Activated T-cell treated with anti-CD3 and anti-CD28 coated beads, Interleukin-2, amount 50 U/mL, for 24 hours (primary cell): ENCODE data around the gene TTC23.

Source experiments
- DNase-seq: peaks from one replicate; pipeline ENCODE4 v3.0.0-alpha.2; 2020
- H3K27ac Mint-ChIP-seq: 2 replicates; pipeline ENCODE4 v1.8.0; 2020; ENCODE audit warnings: mild to moderate bottlenecking, mixed read lengths
- H3K27me3 Mint-ChIP-seq: 2 replicates; pipeline ENCODE4 v1.8.0; 2020; ENCODE audit warnings: mixed read lengths
- H3K36me3 Mint-ChIP-seq: 2 replicates; pipeline ENCODE4 v1.8.0; 2020; ENCODE audit warnings: low read depth, mixed read lengths
- H3K4me1 Mint-ChIP-seq: 2 replicates; pipeline ENCODE4 v1.8.0; 2020; ENCODE audit warnings: low read depth, mixed read lengths
- H3K4me3 Mint-ChIP-seq: 2 replicates; pipeline ENCODE4 v1.8.0; 2020; ENCODE audit warnings: mild to moderate bottlenecking, moderate library complexity, mixed read lengths
- H3K9me3 Mint-ChIP-seq: 2 replicates; pipeline ENCODE4 v1.8.0; 2020; ENCODE audit warnings: mixed read lengths

TTC23 gene

DNA sequence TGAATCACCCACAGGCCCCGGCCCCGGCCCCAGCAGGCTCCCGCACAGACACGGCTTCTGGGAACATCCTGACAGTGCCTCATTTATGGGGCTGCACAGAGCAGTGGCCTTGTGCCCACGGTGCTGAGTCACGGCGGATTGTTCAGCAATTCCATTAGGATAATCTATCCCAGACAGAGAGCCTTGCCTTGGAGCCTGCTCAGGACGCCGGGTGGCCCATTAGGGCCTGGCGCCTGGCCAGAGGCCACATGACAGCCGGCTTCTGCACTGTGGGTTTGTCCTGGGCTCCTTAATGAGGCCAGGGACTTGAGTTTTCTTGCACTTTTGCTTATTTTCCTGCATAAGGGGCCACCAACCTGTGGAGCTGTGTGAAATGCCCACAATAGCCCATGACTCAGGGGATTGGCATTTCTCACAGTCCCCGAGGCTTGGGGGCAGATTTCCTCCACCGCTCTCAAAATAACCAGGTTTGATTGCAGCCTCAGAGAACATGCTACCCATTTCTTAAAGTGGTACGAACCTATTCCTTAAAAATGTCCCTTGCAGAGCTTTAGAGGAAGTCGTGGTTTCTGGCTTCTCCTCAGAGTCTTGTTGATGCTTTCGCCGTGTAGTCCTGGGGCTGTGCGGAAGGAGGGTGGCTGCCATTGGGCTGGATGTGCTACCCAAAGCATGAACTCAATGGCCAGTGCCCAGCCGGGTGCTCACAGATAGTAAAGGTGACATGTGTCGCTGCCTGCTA lies 125.5 kb downstream of the TTC23 start:
- no peak for DNase-seq
- H3K9me3 Mint-ChIP-seq: no peaks in the 10 kb centered on the region
- no peaks in the 10 kb centered on the region for H3K4me1 Mint-ChIP-seq
- H3K36me3 Mint-ChIP-seq: no peaks in the 10 kb centered on the region
- H3K4me3 Mint-ChIP-seq: no peak overlapping the region
- H3K27me3 Mint-ChIP-seq: no peaks in the 10 kb centered on the region
- no peak overlapping the region for H3K27ac Mint-ChIP-seq

DNA sequence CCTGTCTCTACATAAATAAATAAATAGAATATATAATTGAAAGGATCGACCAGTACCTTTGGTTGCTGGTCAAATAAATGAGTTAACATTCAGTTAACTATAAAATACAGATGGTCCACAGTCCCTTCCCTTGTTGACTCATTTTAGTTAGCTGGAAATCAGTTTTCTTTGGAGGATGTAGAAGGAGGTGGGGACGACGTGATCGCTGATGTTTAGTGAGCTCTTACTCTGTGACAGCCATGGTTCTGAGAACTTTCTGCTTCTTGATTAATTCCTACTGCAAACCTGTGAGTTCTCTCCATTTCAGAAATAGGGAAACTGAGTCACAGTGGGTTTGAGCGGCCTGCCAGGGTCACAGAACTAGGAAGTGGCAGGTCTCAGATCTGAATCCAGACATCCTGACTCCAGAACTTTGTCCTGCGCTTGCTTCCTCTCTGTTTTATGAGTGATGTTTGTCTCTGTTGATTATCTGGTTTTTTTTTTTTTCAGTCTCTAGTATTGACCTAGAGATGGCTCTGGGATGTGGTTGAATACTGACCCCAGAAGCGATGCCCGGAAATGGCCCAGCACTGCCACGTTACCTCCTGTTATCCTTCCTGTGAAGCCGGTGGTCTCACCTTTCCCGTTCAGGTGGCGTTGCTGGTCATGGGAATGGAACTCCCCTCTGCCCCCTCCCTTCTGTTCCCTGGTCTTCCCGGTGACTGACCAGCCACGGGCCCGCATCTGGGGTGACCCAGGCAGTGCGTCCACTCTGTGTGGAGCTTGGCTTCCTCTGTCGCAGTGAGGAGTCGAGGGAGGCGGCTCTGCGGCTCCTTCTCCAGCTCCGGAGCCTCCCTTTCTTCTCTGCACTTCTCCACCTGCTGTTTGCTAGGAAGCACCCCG lies 126.3 kb downstream of the TTC23 start:
- H3K27me3 Mint-ChIP-seq: no peaks in the 10 kb centered on the region
- no peaks in the 10 kb centered on the region for H3K36me3 Mint-ChIP-seq
- no peak overlapping the region for H3K27ac Mint-ChIP-seq
- H3K9me3 Mint-ChIP-seq: no peaks in the 10 kb centered on the region
- no peak overlapping the region for H3K4me3 Mint-ChIP-seq
- no peaks in the 10 kb centered on the region for H3K4me1 Mint-ChIP-seq
- DNase-seq: no peak

DNA sequence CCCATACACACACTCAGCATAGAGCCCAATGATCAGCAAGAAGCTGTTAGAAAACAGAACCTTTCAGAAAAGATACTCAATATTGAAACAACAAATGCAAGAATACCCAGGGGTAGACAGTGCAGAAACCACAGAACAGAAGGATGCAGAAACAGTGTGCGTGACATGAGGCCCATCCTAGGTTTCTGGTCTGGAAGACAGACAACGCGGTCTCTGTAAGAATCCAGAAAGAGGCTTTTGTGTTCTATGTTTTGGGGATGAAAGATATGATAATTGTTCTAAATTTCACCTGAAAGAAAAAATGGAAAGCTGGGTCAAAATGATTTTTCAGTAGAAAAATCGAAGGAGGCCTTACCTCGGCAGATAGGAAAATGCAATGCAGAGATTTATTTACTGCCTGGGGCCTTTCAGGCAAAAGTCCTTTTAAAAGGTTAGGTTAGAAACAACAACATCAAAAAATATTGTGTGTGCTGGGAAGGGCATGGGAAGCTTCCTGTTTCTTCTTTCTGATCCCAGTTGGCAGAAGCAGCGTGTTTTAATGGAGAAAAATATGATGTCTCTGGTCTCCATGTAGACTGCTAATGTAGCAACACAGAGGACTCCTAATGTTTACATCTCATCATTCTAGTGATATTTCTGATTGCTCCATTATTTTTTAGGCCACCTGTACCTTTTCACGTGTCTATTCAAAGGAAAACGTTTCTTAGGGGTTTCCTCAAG lies 127.5 kb downstream of the TTC23 start:
- no peaks in the 10 kb centered on the region for H3K9me3 Mint-ChIP-seq
- no peak for DNase-seq
- no peak overlapping the region for H3K27ac Mint-ChIP-seq
- no peaks in the 10 kb centered on the region for H3K36me3 Mint-ChIP-seq
- no peak overlapping the region for H3K4me3 Mint-ChIP-seq
- no peaks in the 10 kb centered on the region for H3K27me3 Mint-ChIP-seq
- H3K4me1 Mint-ChIP-seq: no peaks in the 10 kb centered on the region

DNA sequence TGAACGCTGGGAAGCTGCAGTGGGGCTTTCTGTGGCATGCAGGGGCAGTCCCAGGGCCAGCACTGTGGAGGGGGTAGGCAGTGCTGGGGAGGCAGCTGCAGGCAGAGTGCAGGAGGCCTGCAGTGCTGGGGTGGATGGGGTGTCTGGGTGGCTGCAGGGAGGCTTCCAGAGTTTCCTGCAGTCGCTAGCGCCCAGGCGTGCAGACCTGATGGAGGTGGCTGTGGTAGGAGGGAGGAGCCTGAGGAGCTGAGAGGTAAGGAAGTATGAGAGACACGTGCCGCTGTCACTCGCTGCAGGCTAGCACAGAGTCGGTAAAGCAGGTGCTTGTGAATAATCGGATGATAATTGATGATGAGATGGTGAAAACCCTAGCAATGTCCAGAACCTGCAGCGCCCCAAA lies 128.2 kb downstream of the TTC23 start:
- H3K36me3 Mint-ChIP-seq: no peaks in the 10 kb centered on the region
- H3K27ac Mint-ChIP-seq: no peak overlapping the region
- H3K9me3 Mint-ChIP-seq: no peaks in the 10 kb centered on the region
- H3K27me3 Mint-ChIP-seq: no peaks in the 10 kb centered on the region
- no peak overlapping the region for H3K4me3 Mint-ChIP-seq
- DNase-seq: no peak
- H3K4me1 Mint-ChIP-seq: no peaks in the 10 kb centered on the region

DNA sequence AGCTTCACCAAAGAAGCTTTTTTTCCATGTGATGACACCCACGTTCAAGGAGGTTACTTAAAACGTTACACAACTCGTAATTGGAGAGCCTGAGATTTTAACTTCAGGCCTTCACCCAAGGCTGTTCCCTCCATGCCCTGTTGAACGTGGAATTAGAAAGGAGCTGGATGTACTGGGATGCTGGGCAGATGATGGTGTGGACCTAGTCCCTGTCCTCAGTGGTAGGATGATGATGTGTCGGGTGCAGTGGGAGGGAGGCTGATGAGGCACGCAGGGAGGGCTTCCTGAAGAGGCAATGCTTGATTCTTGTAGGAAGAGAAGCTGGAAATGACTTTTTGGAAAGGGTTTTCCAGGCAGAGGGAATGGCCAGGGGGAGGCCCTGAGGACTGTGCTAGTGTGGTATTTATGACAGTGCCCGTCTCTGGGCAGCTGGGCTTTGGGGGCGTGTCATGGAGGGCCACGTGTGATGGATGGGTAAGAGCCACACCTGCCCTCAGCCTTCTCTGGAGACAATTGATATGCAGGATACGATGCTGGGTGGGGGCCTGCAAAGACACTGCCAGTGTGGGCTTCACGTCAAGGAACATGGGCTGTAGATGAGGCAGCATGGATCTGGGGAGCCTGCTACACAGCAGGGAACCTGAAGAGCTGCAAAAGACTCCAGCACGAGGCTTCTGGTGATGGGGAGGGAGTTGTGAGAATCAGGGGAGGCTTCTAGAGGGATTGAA lies 129.2 kb downstream of the TTC23 start:
- Mint-ChIP-seq H3K4me1 (no peaks in the 10 kb centered on the region), H3K4me3 (no peak overlapping the region), H3K36me3 (no peaks in the 10 kb centered on the region), H3K27ac (no peak overlapping the region), H3K9me3 (no peaks in the 10 kb centered on the region), H3K27me3 (no peaks in the 10 kb centered on the region)
- DNase-seq: no peak

DNA sequence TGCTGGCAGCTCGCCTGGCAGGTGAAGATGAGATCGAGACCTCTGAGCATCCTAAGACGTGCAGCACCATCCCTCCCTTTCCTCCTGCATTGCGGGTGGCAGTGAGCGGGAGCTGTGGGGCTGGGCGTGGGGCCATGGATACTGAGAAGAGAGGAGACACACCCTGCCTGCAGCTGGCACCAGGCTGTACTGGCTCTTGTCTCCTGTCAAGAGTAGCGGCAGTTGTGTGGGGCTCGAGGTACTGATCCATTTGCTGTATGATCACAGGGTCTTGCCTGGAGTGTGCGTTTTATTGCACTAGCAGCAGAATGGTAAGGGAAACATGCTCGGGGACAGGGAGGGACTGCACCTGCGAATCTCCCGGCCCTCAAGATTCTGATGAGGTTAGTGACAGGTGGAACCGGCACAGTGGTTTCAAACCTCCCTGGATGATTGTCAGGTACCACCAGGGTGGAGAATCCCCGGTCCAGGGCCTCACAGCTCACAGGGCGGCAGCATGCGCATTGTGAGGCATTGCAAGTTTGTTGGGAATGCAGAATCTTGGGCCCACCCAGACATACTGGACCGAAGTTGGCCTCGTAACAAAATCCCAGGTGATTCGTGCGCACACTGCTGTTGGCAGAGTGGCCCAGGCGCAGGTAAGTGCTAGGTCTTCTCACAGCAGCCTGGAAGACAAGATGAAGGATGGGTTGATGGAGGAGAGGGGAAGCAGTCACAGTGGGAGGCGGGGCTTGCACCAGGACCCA lies 130.4 kb downstream of the TTC23 start:
- DNase-seq: no peak
- no peak overlapping the region for H3K4me3 Mint-ChIP-seq
- no peaks in the 10 kb centered on the region for H3K4me1 Mint-ChIP-seq
- H3K9me3 Mint-ChIP-seq: no peaks in the 10 kb centered on the region
- no peaks in the 10 kb centered on the region for H3K36me3 Mint-ChIP-seq
- no peak overlapping the region for H3K27ac Mint-ChIP-seq
- no peaks in the 10 kb centered on the region for H3K27me3 Mint-ChIP-seq

GRCh38 chr15:99118258-99118632 lies 131.1 kb downstream of the TTC23 start:
- H3K36me3 Mint-ChIP-seq: no peaks in the 10 kb centered on the region
- H3K4me1 Mint-ChIP-seq: no peaks in the 10 kb centered on the region
- no peaks in the 10 kb centered on the region for H3K27me3 Mint-ChIP-seq

GRCh38 chr15:99117563-99118257 lies 131.7 kb downstream of the TTC23 start:
- Mint-ChIP-seq H3K27me3 (no peaks in the 10 kb centered on the region), H3K4me3 (no peak overlapping the region), H3K36me3 (no peaks in the 10 kb centered on the region), H3K27ac (no peak overlapping the region), H3K4me1 (no peaks in the 10 kb centered on the region), H3K9me3 (no peaks in the 10 kb centered on the region)
- DNase-seq: no peak

More at GRCh38 chr15:99118258-99118632, 131.1 kb downstream of the TTC23 start:
- no peaks in the 10 kb centered on the region for H3K9me3 Mint-ChIP-seq
- DNase-seq: no peak
- no peak overlapping the region for H3K4me3 Mint-ChIP-seq
- H3K27ac Mint-ChIP-seq: no peak overlapping the region

DNA sequence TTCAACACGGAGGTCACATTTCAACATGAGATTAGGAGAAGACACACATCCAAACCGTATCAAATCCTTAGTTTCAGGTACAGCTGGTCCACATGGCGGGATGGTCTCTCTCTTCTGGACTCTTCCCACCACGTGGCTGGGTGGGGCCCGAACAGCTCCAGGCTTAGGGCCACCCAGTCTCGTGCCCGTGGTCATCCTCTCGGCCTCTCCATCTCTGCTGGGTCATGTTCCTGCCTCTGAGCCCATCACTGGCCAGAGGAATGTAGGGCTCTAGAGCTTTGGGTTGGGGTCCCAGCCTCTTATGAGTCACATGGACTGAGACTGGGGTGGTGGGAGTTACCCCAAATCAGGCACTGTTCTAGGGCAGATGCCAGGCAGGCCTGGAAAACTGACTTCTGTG lies 132.3 kb downstream of the TTC23 start:
- Mint-ChIP-seq H3K27me3 (no peaks in the 10 kb centered on the region), H3K4me1 (no peaks in the 10 kb centered on the region), H3K36me3 (no peaks in the 10 kb centered on the region), H3K9me3 (no peaks in the 10 kb centered on the region), H3K27ac (no peak overlapping the region), H3K4me3 (no peak overlapping the region)
- DNase-seq: no peak

DNA sequence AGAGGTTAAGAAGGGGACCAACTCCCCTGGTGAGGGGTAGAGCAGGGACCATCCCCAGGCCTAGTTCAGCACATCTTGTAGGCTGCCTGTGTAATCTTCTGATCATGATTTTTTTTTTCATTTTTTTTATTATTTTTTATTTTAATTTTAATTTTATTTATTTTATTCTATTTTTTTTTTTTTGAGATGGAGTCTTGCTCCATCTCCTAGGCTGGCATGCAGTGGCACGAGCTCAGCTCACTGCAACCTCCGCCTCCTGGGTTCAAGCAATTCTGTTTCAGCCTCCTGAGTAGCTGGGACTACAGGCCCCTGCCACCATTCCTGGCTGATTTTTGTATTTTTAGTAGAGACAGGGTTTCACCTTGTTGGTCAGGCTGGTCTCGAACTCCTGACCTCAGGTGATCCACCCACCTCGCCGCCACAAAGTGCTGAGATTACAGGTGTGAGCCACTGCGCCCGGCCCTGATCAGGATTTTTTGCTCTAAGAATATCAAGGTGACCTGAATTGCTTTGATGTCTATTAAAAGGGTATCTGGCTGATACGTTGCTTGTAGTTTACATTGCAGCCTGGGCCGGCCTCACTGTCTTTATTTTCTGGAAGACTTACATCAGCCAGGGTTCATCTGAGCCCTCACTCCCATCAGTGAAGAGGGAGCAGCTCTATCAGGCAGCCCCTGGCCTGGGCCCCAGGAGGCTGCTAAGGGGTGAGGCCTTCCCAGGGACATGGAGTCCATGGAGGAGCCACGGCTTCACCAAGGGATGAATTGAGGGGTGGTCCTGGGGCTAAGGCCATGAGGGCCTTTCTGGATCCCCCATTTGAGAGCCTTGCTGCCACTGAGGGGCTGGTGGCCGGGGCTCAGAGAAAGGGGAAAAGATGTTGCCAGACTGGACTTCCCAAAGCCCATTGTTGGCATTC lies 133.8 kb downstream of the TTC23 start:
- Mint-ChIP-seq H3K27me3 (no peaks in the 10 kb centered on the region), H3K4me3 (no peak overlapping the region)

DNA sequence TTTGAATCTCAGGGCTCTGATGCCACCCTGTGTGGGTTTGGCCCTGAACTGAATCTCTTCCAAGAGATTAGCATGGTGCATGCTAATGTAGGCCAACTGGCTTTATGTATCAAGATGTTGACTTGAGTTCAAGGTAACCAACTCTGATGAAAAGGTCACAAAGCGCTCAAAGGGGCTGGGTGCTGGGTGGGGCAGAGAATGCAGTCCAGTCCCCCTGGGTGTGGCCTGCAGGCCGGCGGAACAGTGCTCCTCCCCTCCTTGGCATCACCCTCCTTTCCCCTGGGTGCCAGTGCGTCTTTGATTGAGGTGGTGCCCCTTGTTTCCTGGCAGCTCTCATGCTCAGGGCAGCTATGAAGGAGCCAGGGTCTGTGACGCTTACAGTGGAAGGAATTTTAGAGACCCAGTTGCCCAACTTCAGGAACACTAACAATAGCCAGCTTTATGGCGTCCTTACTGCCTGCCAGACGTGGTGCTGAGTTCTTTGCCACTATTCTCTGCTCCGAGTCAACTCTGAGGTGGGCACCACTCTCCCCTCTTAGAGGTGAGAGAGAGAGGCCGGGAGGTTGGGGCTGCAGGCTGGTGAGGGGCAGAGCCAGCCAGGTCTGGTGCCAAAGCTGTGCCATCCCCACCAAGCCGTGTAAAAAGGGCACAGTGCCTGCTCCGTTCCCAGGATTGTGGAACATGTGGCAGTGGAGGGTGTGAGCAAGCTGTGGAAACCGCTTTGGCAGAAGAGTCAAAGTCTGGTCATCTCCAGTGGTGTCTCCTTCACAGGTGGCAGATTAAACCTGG lies 134.7 kb downstream of the TTC23 start:
- Mint-ChIP-seq H3K27me3 (peaks cover 3% of the 10 kb centered on the region), H3K27ac (no peak overlapping the region), H3K36me3 (no peaks in the 10 kb centered on the region), H3K9me3 (no peaks in the 10 kb centered on the region), H3K4me3 (no peak overlapping the region), H3K4me1 (peaks cover 3% of the 10 kb centered on the region)
- DNase-seq: no peak

More for the DNA sequence above, 133.8 kb downstream of the TTC23 start:
- H3K27ac Mint-ChIP-seq: no peak overlapping the region
- no peak for DNase-seq
- H3K4me1 Mint-ChIP-seq: peaks cover 3% of the 10 kb centered on the region
- H3K9me3 Mint-ChIP-seq: no peaks in the 10 kb centered on the region
- no peaks in the 10 kb centered on the region for H3K36me3 Mint-ChIP-seq
